SU-DHL-6 (cell line): ENCODE data around the gene OS9.

Source experiments
- CTCF ChIP-seq: fragments of 200-600 bp; sonication (generic); IDR thresholded peaks from one replicate; pipeline ENCODE4 v1.5.1; 2017; ENCODE audit warnings: antibody characterized with exemption, mild to moderate bottlenecking, low read length, moderate library complexity; ENCODE audit not compliant: insufficient read depth, poor library complexity, severe bottlenecking
- EZH2phosphoT487 ChIP-seq: fragments of 200-600 bp; sonication (generic), shearing (Covaris generic); conservative IDR thresholded peaks from 2 replicates; pipeline ENCODE4 v1.6.1; 2018; ENCODE audit warnings: mild to moderate bottlenecking, antibody characterized with exemption, low read length, moderate library complexity, mixed read lengths

DNA sequence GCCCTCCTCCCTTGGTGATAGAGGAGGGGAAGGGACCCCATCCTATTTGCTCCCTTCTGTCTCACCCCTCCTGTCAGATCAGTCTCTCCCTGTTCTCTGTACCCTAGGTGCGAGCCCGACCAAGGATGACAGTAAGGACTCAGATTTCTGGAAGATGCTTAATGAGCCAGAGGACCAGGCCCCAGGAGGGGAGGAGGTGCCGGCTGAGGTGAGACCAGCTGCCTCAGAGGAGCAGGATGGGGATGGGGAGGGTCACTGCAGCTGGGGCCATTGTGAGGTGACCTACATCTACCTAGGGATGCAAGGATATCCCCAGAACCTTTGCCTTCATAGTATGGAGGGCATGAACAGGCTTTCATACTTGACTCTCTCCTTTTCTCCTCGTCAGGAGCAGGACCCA is 22.4 kb downstream of the OS9 start:
- TF ChIP-seq CTCF = no peak
- TF ChIP-seq EZH2phosphoT487 = no peak
